Measurements from ENCODE around the gene MICAL3.
"Not testable (repeated sequence)": the region's sequence is repeated elsewhere in the genome, so short reads cannot be mapped to it uniquely, and the experiment has no call there.

MICAL3 gene

GRCh38 chr22:17878941-17879340, 145.4 kb downstream of the MICAL3 start:
- no peak for DNase-seq

- no peak for DNase-seq
Observed at GRCh38 chr22:17878186-17878694, 146.1 kb downstream of the MICAL3 start.

GRCh38 chr22:17876878-17877855, 147.2 kb downstream of the MICAL3 start:
- not testable (repeated sequence) for DNase-seq

GRCh38 chr22:17876306-17876831, 148.0 kb downstream of the MICAL3 start:
- no peak for DNase-seq

GRCh38 chr22:17875631-17876030, 148.7 kb downstream of the MICAL3 start:
- no peak for DNase-seq

- DNase-seq, result no peak
Observed at GRCh38 chr22:17875156-17875555, 149.2 kb downstream of the MICAL3 start.

- DNase-seq, result no peak
Observed at GRCh38 chr22:17874231-17874905, 150.0 kb downstream of the MICAL3 start.

GRCh38 chr22:17873804-17874203, 150.6 kb downstream of the MICAL3 start:
- no peak for DNase-seq

GRCh38 chr22:17873116-17873515, 151.2 kb downstream of the MICAL3 start:
- no peak for DNase-seq

GRCh38 chr22:17872471-17872870, 151.9 kb downstream of the MICAL3 start:
- DNase-seq, result no peak

GRCh38 chr22:17871726-17872458, 152.5 kb downstream of the MICAL3 start:
- no peak for DNase-seq

- DNase-seq, result no peak
Observed at GRCh38 chr22:17870407-17870806, 154.0 kb downstream of the MICAL3 start.

GRCh38 chr22:17869285-17870096, 154.9 kb downstream of the MICAL3 start:
- DNase-seq, result no peak

GRCh38 chr22:17868771-17869170, 155.6 kb downstream of the MICAL3 start:
- DNase-seq, result no peak

GRCh38 chr22:17867160-17867785, 157.1 kb downstream of the MICAL3 start:
- no peak for DNase-seq

- no peak for DNase-seq
Observed at GRCh38 chr22:17866621-17867020, 157.7 kb downstream of the MICAL3 start.

- DNase-seq, result no peak
Observed at GRCh38 chr22:17866127-17866526, 158.2 kb downstream of the MICAL3 start.

GRCh38 chr22:17865183-17866055, 158.9 kb downstream of the MICAL3 start:
- DNase-seq, result no peak

- no peak for DNase-seq
Observed at GRCh38 chr22:17864398-17865182, 159.8 kb downstream of the MICAL3 start.
